Measurements from ENCODE around the gene FRS3.
A peak's percentile ranks its signal among the peaks of the same experiment; 100 is the strongest.

FRS3 gene

GRCh38 chr6:41735427-41736185 lies 44.1 kb downstream of the FRS3 start, which contains the start of gene TFEB (continued):
- no peak for TF ChIP-seq ZNF768 (tag by site-specific recombination; IDR thresholded peaks at IDR 0.05)
- TF ChIP-seq ZSCAN30 (tag by site-specific recombination; IDR thresholded peaks at IDR 0.05): peak; percentile 77; the same call in 1 of the 2 replicates
- no peak for TF ChIP-seq ZIC2 (tag by site-specific recombination; IDR thresholded peaks at IDR 0.05)
- 0 out of 2 replicates have a peak, but pooled peaks have one; percentile 42 for TF ChIP-seq ZBTB44 (tag by site-specific recombination; IDR thresholded peaks at IDR 0.05)
- 0 out of 2 replicates have a peak, but pooled peaks have one; percentile 30 for TF ChIP-seq ZNF639 (tag by site-specific recombination; IDR thresholded peaks at IDR 0.05)
- 0 out of 2 replicates have a peak, but pooled peaks have one; percentile 46 for TF ChIP-seq PBX3 (CRISPR knock-in tag; IDR thresholded peaks at IDR 0.05)
- TF ChIP-seq ZNF596 (tag by site-specific recombination; IDR thresholded peaks at IDR 0.05): no peak
- TF ChIP-seq ZNF654 (tag by site-specific recombination; IDR thresholded peaks at IDR 0.05; ENCODE audit: low read depth): peak; percentile 27; the same call in 1 of the 2 replicates
- 0 out of 2 replicates have a peak, but pooled peaks have one; percentile 17 for TF ChIP-seq REST (tag by site-specific recombination; IDR thresholded peaks at IDR 0.05)
- peak; percentile 52; the same call in 1 of the 2 replicates for TF ChIP-seq MYNN (tag by site-specific recombination; IDR thresholded peaks at IDR 0.05; ENCODE audit: borderline replicate concordance)
- TF ChIP-seq ZNF555 (tag by site-specific recombination; conservative IDR thresholded peaks at IDR 0.05): no peak
- TF ChIP-seq FEZF1 (tag by site-specific recombination; IDR thresholded peaks at IDR 0.05): no peak
- no peak for TF ChIP-seq ZNF776 (tag by site-specific recombination; IDR thresholded peaks at IDR 0.05; ENCODE audit: borderline replicate concordance)
- TF ChIP-seq ZNF660 (tag by site-specific recombination; IDR thresholded peaks at IDR 0.05): peak; percentile 83; the same call in 1 of the 2 replicates
- TF ChIP-seq SP3 (tag by site-specific recombination; IDR thresholded peaks at IDR 0.05): peak; percentile 87
- TF ChIP-seq ZNF37A (tag by site-specific recombination; IDR thresholded peaks at IDR 0.05): 0 out of 2 replicates have a peak, but pooled peaks have one; percentile 33
- peak; percentile 38; the same call in 1 of the 2 replicates for TF ChIP-seq ZNF394 (tag by site-specific recombination; IDR thresholded peaks at IDR 0.05; ENCODE audit: borderline replicate concordance)
